Coronary artery (tissue), 2 donors: ENCODE measurements around the gene SPAG7.

Experiments used
- DNase-seq: peaks from one replicate; pipeline ENCODE4 v3.0.0-alpha.2; 2017; ENCODE audit warnings: low spot score
- H3K27ac ChIP-seq, 2 donors: fragments of 200-600 bp; sonication (generic); one replicate each; pipeline ENCODE4 v1.5.1; 2016 to 2019
- H3K4me3 ChIP-seq: fragments of 200-600 bp; sonication (generic); 2 replicates; pipeline ENCODE4 v1.5.1; 2016; ENCODE audit warnings: mild to moderate bottlenecking, moderate library complexity
- TF ChIP-seq, protein P1 (sequence below): fragments of 200-600 bp; sonication (generic); IDR thresholded peaks from one replicate; pipeline ENCODE4 v1.5.1; 2019; ENCODE audit warnings: antibody characterized with exemption

The SPAG7 gene

DNA sequence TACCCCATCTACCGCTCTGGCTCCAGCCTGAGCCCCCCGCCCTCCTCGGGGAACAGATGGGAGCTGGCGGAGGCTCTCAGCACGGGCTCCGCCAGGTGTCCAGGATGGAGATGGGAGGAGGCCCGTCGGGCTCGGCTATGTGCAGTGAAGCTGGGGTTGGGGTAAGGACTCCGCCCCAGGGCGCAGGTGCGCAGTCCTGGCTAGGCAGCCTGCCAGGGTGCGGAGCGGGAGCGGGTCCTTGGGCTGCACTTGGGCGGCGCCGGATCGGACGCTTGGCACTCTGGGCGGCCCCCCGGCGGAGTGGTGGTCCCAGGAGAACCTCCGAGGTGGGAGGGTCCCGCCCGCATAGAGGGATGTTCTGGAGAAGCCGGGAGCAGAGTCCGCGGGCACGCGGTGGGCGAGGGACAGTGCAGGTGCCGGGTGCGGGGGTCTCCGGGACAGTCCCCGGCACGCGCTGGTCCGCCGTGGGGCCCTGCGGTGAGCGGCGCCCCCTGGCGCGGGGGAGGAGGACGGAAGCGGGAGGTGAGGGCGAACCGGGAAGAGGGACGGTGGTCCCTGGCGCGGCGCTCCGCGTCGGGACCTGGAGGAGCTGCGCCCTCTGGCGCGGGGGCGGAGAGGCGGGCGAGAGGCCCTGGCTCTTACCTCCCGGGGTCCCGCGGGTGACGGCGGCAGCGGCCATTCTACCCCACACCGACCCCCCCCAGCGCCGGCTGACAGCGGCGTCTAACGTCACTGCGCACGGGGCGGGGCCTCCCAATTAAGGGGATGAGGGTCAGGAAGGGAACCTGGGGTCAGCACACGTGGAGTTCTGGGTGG, 19.5 kb upstream of the SPAG7 start, which contains the start of gene CAMTA2:
Gene CAMTA2 (minus strand): TSS at position 725 of the 816 bp plus-strand sequence. CDS start 1,453 bp downstream, outside the sequence.
- Histone ChIP-seq H3K4me3 (peak within 1 kb of the TSS; percentile 99), H3K27ac (peak within 1 kb of the TSS; percentile 86 to 98)
- peak; percentile 94 for DNase-seq
- TF ChIP-seq, protein P1, sequence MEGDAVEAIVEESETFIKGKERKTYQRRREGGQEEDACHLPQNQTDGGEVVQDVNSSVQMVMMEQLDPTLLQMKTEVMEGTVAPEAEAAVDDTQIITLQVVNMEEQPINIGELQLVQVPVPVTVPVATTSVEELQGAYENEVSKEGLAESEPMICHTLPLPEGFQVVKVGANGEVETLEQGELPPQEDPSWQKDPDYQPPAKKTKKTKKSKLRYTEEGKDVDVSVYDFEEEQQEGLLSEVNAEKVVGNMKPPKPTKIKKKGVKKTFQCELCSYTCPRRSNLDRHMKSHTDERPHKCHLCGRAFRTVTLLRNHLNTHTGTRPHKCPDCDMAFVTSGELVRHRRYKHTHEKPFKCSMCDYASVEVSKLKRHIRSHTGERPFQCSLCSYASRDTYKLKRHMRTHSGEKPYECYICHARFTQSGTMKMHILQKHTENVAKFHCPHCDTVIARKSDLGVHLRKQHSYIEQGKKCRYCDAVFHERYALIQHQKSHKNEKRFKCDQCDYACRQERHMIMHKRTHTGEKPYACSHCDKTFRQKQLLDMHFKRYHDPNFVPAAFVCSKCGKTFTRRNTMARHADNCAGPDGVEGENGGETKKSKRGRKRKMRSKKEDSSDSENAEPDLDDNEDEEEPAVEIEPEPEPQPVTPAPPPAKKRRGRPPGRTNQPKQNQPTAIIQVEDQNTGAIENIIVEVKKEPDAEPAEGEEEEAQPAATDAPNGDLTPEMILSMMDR = peak; percentile 88

DNA sequence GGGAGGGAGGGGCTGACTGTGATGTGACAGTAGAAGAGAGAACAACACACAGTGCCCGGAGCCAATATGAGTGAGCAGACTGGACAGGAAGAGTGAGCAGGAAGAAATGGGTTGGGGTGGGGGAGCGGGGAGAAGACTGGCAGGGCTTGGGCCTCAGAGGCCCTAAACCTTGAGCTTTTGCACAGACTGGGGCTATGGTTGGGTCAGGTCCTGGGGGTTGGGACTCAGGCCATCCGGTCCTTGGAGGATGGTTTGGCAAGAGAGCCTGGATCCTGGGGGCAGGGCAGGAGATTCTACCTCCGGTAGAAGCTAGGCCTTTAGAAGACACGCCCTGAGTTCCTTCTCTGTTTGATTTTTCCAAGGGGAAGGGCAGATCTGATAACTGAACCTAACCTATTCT, 18.8 kb upstream of the SPAG7 start:
- TF ChIP-seq, protein P1 = no peak
- no peak for DNase-seq
- H3K4me3 ChIP-seq = peak overlapping the region; percentile 99

DNA sequence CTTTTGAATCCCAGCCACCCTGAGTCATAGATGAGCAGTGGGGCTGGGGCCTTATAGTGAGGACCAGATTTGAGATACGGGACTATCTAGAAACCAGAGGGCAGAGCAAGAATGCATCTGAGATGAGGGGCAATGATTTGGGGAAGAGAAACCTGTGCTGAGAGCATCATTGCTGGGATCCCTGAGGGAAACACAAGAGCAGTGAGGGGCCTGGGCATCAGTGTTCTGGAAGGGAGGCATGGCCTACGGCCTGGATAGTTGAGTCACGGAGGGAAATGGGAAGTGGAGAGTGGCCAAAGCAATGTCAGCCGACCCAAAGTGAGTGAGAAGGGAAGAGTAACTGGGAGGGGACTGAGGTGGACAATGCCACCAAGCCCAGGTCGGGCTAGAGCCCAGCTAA, 14.7 kb upstream of the SPAG7 start:
- no peak overlapping the region for H3K27ac ChIP-seq
- H3K4me3 ChIP-seq = no peak overlapping the region
- TF ChIP-seq, protein P1 = no peak
- no peak for DNase-seq

More for the DNA sequence above, 18.8 kb upstream of the SPAG7 start:
- peak overlapping the region; percentile 86 to 98 for H3K27ac ChIP-seq

DNA sequence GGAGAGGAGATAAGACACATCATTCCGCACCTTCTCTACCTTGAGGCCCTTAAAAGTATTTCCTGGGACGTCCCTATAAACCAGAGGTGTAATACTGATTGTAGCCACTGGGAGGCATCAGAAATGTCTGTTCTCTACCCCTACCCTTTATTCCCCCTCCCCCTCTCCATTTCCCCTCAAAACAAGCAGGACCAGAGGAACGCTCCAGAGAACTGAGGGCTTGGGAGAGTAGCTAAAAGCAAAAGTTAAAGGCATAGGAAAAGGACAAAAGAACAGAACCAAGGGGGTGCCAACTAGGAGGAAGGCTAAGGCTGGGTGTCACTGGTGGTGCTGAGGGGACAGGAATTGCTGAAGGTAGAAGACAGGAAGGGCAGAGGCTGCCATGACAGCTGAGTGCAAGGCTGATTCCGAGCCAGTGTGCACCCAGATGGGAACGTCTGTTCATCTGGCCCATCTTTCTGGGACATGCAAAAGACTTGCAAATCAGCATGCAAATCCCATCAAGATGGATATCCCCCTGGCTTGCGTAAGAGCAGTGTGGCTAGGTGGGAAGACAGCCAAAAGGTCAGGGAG, 13.1 kb upstream of the SPAG7 start:
- DNase-seq = no peak
- TF ChIP-seq, protein P1 = peak; percentile 66
- Histone ChIP-seq H3K27ac (no peak overlapping the region), H3K4me3 (no peak overlapping the region)

DNA sequence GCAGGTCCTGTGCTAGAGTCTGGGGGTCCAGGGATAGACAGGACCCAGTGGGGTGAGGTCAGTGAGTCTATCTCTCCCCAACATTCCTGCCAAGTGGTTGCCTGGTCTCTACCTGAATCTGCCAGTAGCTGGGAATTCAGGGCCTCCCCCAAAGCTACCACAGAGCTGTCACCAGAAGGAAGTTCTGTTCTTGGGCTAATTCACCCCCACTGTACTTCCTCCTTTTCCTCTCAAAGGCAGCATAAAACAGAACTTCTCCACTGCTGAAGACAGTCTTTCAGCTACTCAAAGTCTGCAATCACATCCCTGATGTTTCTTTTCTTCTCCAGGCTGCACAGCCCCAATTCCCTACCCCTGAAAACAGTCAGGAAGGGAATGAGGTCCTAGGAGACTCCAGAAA, 11.1 kb upstream of the SPAG7 start:
- H3K4me3 ChIP-seq = no peak overlapping the region
- no peak for DNase-seq
- H3K27ac ChIP-seq = no peak overlapping the region
- TF ChIP-seq, protein P1 = no peak

DNA sequence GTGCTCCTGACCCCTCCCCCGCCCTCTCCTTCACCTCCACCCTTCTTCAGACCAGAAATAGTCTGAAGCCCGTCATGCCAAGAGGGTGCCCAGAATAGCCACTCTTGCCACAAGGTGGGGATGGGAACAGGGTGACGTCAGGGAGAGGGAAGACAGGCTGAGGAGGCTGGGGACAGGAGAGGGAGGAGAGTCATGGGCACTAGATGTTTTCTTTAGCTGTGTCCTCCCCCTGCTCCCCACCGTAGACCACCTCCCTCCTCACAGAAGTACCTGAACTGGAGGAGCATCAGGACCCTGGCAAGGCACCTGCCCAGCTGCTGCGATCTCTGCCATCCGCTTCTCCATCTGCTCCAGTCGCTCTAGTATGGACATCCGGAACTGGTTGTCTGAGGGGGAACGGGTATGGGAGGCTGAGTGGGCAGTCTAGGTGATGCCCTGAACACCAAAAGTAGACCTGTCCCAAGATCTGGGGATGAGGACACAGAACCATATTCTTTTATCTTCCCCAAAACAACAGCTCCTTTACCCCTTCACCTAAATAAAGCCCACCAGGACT, 6.6 kb upstream of the SPAG7 start:
- DNase-seq = no peak
- H3K27ac ChIP-seq = peak overlapping the region; percentile 47 to 50
- TF ChIP-seq, protein P1 = no peak
- no peak overlapping the region for H3K4me3 ChIP-seq
